Stimulated activated CD4-positive, alpha-beta T cell treated with anti-CD3 and anti-CD28 coated beads, Interleukin-1b, Interleukin-23, amount 100 ng/mL, for 4 hours (primary cell): ENCODE measurements around the gene GFY.
"Not testable (repeated sequence)": the region's sequence is repeated elsewhere in the genome, so short reads cannot be mapped to it uniquely, and the experiment has no call there.

ENCODE experiments used
- DNase-seq, 2 donors: peaks; one replicate each; pipeline ENCODE4 v3.0.0-alpha.2; 2020; ENCODE audit warnings: low read depth in 2 of 2

Gene GFY

DNA sequence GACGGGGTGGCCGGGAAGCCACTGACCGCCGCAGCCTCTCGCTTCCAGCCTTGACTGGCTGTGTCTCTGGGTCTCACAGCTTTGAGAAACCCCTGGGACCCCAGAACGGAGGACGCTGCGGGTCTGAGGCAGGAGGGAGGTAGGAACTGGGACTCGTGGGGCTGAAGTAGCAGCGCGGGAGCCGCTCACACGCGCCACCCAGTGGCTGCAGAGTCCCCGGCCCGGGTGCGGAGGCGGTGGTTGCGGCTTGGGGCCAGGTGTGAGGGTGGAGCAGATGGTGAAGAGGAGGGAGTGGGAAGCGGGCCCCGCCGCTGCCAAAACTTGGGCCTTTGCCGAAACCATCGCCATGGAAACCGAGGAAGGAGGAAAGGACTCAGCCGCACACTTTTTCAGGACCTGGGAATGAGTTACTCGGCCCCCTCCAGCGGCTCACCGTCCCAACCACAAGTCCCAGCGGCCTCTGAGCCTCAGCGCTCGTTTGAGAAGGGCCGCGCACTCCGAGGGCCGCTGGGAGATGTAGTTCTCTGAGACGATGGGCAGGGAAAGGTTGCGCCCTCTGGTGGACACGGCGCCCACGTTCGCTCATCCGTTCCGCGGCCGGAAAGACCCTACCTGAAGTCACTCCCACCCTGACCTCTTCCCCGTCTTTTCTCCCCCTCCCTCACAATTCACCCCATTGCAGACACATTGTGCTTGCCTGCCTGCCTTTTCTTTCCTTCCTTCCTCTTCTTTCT lies 18.3 kb downstream of the GFY start:
- DNase-seq: peak; percentile 93

DNA sequence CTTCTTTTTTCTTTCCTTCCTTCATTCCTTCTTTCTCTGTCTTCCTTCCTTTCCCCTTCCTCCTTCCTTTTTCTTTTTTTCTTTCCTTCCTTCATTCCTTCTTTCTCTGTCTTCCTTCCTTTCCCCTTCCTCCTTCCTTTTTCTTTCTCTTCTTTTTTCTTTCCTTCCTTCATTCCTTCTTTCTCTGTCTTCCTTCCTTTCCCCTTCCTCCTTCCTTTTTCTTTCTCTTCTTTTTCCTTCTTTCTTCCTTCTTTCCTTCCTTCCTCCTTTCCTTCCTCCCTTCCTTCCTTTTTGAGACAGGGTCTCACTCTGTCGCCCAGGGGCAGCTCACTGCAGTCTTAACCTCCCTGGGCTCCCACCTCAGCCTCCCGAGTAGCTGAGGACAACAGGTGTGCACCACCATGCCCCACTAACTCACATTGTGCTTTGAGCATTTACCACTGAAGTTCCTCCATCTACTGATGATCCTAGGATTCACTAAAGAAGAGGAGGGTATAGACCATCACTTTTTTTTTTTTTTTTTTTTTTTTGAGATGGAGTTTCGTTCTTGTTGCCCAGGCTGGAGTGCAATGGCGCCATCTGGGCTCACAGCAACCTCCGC lies 19.0 kb downstream of the GFY start:
- DNase-seq: not testable (repeated sequence)

DNA sequence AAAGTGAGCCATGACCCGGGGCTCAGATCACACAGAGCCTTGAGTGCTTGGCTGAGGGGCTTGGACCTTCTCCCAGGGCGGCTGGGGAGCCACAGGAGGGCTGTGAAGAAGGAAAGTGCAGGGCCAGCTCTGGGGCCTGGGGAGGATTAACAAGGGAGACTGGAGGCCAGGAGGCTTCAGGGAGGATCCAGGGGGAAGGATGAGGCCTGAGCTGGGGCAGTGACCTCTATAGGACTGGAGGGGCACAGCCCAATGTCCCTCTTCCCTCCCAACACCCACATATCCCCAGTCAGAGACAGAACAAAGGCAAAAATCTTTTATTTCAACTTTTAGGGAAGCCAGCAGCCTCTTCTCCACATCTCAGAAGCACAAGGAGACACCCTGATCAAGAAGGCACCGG lies 20.8 kb downstream of the GFY start:
- no peak for DNase-seq

DNA sequence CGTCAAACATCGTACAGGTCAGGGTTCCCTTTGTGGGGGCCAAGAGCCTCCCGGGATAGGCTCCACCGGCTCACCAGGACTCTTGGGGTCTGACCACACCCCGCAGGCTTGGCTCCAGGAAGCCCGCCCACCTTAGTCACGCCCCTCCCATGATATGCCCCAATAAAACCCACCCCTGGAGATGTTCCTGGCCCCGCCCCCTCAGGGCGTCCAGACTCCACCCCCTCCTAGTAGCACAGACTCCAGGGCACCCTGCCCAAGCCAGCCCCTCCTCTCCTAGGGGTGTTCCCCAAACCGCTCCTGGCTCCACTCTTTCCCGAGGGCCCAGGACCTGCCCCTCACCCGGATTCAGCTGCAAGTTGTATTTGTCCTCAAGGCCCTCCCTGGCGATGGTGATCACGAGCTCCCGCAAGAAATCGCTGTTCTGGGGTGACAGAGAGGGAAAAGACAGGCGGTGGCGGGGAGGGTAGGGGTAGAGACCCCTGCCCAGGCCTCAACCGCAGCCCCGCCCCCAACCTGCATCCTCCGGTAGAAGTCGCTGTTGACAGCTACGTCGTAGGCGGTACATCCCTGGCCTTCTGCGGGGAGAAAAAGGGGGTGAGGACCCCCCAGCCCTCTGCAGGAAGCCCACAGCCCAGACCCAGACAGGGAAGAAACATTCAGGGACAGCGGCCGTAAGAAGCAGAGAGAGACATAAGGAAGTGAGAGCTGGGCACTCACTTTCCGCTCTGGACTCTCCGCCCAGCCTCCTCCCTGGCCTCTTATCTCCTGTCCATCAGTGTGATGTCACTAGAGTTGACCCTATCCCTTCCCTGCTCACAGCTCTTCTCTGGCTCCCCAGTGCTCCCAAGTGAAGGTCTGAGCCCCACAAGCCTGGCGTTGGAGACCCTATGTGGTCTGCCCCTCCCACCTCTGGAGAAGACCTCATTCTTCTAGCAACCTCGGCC lies 22.6 kb downstream of the GFY start:
- no peak for DNase-seq

DNA sequence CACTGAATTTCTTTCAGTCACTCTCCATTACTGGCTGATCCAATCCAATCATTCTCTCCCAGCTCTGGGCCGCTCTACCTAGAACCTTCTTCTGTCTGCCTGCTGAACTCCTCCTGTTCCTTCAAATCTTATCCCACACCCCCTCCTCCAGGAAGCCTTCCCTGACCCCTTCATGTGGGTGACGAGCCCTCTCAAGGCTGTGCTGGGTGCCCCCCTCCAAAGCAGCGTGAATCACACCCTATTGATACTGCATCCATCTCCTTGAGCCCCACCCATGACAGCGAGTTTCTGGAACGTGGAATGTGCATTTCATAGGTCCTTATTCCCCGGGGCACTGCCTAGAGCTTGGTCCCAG lies 23.2 kb downstream of the GFY start:
- no peak for DNase-seq

DNA sequence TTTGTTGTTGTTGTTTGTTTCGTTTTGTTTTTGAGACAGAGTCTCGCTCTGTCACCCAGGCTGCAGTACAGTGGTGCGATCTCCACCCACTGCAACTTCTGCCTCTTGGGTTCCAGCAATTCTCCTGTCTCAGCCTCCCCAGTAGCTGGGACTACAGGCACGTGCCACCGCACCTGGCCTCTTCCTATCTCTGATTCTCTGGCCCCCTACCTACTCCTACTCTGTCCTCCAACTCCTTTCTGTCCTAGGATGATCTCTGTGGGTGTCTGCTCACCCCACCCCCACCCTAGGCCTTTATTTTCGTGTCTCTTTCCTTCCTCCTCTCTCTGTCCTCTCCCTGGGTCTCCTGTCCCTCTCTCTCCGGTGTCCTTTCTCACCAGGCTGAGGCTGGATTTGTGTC lies 25.2 kb downstream of the GFY start:
- no peak for DNase-seq

DNA sequence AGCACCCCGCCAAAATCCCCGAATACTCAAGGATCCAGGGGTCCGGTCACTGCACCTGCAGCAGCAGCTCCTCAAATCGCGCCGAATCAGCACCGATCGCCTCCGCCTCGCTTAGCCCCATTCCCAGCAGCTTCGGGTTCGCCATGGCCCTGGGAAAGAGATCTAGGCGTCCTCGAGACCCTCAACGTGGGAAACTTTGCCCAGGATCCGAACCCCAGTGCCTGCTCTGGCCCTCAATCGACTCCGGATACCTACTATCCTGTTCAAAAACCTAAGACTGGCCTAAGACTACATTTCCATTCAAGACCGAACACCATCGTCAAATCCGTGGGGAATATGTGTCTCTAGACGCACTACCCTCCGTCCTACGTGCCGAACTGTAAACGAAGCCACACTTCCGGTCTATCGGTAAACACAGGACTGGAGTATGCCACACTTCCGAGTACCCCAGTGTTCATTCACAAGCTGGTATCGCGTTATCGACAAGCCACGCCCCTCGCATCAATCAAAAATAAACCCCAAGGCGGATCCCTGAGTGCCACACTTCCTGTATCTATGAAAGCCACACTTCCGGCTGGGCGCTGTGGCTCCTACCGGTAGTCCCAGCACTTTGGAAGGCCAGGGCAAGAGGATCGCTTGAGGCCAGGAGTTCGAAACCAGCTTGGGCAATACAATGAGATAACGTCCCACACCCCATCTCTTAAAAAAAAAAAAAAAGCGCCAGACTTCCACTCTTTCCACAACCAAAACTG lies 26.4 kb downstream of the GFY start, which contains the start of gene PIH1D1:
PIH1D1 (minus strand) TSS at position 385 of the 752 bp plus-strand sequence; CDS start at position 145, 240 bp downstream.
- DNase-seq: peak; percentile 84 to 90

DNA sequence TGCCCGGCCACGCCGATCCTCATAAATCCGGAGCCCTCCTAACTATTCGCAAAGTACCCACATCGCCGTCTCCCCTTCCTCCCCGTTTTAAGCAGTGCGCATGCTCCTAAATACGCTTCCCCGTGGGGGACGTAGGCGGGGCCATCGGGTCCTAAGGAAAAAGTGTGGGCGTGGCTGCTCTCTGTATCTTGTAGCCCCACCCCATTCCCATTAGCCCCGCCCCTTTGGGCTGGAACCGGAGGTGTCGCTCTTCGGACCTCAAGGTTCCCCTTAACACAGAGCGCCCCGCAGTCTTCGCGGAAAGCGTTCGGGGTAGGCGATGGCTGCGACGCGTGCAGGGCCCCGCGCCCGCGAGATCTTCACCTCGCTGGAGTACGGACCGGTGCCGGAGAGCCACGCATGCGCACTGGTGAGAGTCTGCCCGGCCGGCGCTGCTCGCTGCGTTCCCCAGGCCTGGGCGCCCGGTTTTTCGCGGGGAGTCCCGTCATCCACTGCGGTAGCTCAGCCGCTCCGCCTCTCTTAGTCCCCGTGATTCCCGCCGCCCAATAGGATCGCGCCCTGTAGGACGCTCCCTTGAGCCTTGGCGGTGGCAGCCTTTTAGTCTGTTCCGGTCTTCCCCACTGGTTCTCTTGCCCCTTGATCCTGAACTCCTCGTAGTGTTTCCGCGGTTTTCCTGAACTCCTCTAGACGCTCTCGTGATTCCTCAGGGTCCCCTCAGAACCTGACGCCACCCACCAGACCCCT lies 28.0 kb downstream of the GFY start, which contains the start of gene ALDH16A1:
ALDH16A1 (plus strand) TSS at position 213 of the 744 bp plus-strand sequence; CDS start at position 320, 107 bp downstream.
- peak; percentile 94 to 97 for DNase-seq

DNA sequence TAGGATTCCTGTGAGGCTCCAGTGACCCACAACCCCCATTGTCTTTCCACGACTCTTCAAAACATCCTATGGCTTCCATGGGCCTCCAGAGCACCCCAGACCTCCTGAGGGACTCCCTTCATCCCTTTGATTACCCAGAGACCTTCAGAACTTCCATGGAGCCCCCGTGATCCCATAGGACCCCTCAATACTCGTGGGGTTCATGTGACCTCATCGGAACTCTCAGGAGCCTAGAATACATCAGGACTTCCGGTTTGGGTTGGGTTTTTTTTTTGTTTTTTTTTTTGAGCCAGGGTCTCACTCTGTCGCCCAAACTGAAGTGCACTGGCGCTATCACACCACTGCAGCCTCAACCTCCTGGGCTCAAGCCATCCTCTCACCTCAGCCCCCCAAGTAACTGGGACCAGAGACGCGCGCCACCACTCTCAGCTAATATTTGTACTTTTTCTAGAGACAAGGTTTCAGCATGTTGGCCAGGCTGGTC lies 28.6 kb downstream of the GFY start:
- no peak for DNase-seq

DNA sequence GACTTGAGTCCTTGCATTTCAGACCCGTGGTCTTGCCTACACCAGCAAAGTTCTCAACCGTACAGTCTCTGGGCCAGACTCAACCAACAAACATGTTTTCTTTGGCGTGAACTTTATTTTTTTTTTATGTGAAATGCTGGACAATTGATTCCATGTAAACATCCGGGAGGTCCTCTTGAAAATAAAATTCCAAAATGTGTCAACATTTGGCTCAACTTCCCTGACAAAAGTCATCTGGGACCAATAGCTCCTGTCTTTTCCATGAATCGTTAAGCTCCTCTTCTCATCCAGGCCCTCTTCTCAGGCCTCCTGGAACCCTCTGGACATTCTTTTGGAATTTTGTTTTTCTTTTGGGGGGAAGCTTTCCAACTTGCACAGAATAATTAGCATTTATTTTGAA lies 30.6 kb downstream of the GFY start:
- DNase-seq: no peak

DNA sequence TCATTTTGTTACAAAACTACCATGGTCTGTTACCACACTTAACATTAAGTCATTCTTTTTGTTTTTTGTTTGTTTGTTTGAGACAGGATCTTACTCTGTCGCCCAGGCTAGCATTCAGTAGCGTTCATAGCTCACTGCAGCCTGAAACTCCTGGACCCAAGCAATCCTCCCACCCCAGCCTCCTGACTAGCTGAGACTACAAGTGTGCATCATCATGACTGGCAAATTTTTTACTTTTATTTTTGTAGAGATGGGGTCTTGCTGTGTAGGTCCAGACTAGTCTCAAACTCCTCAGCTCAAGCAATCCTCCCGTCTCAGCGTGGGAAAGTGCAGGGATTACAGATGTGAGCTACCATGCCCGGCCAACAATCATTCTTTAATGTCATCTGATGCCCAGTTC lies 31.1 kb downstream of the GFY start:
- DNase-seq: no peak

DNA sequence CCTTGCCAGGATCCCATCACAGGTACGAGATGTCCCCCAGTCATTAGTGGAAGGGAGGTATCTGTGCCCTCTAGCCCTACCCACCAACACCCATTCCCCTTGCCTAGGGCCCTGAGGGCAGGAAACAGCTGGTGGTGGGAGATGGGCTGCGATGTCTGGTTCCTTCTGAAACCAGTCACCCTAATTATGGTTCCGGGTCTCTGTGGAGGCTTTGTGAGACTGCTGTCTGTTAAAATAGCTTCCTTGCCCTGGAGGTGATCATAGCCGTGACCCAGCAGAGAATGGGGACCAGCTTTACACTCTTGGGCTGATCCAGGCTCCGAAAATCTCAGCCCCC lies 33.3 kb downstream of the GFY start:
- DNase-seq: no peak

DNA sequence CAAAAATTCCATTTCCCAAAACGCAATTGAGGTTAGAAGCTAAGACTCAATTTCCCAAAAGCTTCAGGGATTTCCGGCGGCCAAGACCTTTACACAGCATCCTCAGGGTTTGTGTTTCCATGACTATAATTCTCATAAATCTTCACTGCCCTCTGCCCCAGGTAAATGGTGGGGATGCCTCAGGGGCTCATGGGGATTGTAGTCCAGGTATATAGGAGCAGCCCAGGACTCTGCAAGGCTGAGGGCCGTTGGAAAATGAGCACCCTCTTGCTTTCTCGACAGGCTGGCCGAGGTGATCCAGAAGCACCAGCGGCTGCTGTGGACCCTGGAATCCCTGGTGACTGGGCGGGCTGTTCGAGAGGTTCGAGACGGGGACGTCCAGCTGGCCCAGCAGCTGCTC lies 34.2 kb downstream of the GFY start:
- no peak for DNase-seq

DNA sequence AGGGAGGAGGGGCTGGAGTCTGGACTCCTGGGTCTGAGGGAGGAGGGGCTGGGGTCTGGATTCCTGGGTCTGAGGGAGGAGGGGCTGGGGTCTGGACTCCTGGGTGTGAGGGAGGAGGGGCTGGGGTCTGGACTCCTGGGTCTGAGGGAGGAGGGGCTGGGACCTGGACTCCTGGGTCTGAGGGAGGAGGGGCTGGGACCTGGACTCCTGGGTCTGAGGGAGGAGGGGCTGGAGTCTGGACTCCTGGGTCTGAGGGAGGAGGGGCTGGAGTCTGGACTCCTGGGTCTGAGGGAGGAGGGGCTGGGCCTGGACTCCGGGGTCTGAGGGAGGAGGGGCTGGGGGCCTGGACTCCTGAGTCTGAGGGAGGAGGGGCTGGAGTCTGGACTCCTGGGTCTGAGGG lies 35.9 kb downstream of the GFY start:
- DNase-seq: not testable (repeated sequence)

DNA sequence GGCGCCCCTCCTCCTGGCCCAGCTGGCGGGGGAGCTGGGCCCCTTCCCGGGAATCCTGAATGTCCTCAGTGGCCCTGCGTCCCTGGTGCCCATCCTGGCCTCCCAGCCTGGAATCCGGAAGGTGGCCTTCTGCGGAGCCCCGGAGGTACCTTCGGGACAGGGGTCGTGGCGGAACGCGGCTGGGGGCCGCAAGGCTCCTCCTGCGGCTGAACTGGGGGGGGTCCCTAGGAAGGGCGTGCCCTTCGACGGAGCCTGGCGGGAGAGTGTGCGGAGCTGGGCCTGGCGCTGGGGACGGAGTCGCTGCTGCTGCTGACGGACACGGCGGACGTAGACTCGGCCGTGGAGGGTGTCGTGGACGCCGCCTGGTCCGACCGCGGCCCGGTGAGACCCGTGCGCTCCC lies 36.5 kb downstream of the GFY start:
- no peak for DNase-seq

DNA sequence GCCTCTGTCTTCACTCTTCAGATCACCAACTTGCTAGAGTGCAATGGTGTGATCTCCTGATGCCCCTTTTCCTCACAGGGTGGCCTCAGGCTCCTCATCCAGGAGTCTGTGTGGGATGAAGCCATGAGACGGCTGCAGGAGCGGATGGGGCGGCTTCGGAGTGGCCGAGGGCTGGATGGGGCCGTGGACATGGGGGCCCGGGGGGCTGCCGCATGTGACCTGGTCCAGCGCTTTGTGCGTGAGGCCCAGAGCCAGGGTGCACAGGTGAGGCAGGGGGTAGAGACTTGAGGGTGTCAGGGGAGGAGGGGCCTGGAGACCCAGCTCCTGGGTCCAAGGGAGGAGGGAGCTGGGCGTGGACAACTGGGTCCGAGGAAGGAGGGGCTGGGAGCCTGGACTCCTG lies 37.3 kb downstream of the GFY start:
- no peak for DNase-seq

DNA sequence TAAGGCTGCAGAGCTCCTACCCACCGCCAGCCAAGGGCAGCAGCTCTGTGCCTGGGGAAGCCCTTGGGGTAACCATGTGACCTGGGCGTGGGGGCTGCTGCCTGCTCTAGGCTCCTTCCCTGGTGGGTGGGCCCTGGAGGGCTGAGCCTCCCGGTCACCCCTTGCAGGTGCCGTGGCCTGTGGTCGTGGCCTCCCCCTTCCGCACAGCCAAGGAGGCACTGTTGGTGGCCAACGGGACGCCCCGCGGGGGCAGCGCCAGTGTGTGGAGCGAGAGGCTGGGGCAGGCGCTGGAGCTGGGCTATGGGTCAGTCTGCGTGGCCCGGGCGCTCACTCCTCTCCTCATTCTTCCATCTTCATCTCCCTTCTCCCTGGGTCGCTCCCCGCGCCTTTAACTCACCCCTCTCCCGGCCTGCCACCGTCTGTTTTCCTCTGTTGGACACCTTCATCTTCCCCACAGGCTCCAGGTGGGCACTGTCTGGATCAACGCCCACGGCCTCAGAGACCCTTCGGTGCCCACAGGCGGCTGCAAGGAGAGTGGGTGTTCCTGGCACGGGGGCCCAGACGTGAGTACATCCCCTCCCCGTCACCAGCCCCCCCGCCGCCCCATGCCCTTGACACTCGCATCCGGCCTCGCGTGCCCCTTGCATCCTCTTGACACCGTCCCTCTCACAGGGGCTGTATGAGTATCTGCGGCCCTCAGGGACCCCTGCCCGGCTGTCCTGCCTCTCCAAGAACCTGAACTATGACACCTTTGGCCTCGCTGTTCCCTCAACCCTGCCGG lies 39.0 kb downstream of the GFY start:
- DNase-seq: no peak

DNA sequence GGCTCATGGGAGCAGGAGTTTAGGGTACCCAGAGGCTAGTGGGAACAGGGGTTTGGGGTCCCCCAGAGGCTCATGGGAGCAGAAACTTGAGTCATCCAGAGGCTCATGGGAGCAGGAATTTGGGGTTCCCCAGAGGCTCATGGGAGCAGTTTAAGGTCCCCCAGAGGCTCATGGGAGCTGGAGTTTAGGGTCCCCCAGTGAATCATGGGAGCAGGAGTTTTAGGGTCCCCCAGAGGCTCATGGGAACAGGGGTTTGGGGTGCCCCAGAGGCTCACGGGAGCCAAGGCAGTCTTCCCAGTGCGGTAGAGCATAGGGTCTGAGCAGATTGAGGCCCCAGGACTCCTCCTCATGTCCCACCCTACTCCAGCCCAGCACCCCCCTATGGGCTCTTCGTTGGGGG lies 40.2 kb downstream of the GFY start:
- DNase-seq: no peak

DNA sequence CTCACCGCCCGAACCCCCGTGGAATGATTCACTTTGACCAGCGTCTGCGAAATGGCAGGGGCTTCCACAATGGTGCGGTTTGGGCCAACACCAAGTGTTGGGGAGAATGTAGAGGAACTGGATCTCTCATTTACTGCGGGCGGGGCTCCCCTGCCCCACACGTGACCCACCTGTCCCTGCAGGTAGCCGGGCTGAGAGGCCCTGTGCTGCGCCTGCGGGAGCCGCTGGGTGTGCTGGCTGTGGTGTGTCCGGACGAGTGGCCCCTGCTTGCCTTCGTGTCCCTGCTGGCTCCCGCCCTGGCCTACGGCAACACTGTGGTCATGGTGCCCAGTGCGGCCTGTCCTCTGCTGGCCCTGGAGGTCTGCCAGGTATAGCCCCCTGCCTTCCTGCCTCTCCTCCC lies 43.0 kb downstream of the GFY start:
- DNase-seq: no peak
